Thoracic aorta (tissue), 2 donors: ENCODE results near the gene MGLL. TPM values are rescaled to one million over a fixed set of nuclear protein-coding genes. Genes with fewer than 3 reads are reported as not detected.

Experiments used
- ATAC-seq: fragments of 150-250 bp; one replicate; pipeline ENCODE4 v1.8.0; 2017; ENCODE audit warnings: low read depth; ENCODE audit not compliant: insufficient number of reproducible peaks, low FRiP score
- DNase-seq: peaks from one replicate; pipeline ENCODE4 v3.0.0-alpha.2; 2020; ENCODE audit warnings: low spot score
- H3K27ac ChIP-seq, 2 donors: fragments of 200-600 bp; sonication (generic); 1 replicate in 1 of 2; 2 replicates in 1 of 2; pipeline ENCODE4 v1.5.1; 2016; ENCODE audit warnings: mild to moderate bottlenecking in 2 of 2, moderate library complexity in 2 of 2
- H3K27me3 ChIP-seq: fragments of 200-600 bp; sonication (generic); replicated peaks from 2 replicates; pipeline ENCODE4 v1.6.0; 2016; ENCODE audit warnings: mild to moderate bottlenecking; ENCODE audit not compliant: insufficient read depth
- H3K36me3 ChIP-seq: fragments of 200-600 bp; sonication (generic); one replicate; pipeline ENCODE4 v1.5.1; 2016
- H3K4me1 ChIP-seq, 2 donors: fragments of 200-600 bp; sonication (generic); 1 replicate in 1 of 2; 2 replicates in 1 of 2; pipeline versions ENCODE4 v1.5.1 to v1.6.0; 2016; ENCODE audit warnings: low read depth in 2 of 2, mild to moderate bottlenecking in 1 of 2; ENCODE audit not compliant: control insufficient read depth in 1 of 2
- H3K4me3 ChIP-seq: fragments of 200-600 bp; sonication (generic); 2 replicates; pipeline ENCODE4 v1.5.1; 2016; ENCODE audit warnings: mild to moderate bottlenecking
- H3K9me3 ChIP-seq: fragments of 200-600 bp; sonication (generic); 2 replicates; pipeline ENCODE4 v1.5.1; 2016
- total RNA-seq, 2 donors: library from RNA; depleted of rRNA; stranded (reverse); fragments of >200 nt; gene quantifications; one replicate each; pipeline versions ENCODE4 v1.1.0 to v1.2.3, GENCODE V29; 2016
- TF ChIP-seq, protein P1 (sequence below): fragments of 200-600 bp; sonication (generic); IDR thresholded peaks from one replicate; pipeline ENCODE4 v1.5.1; 2019; ENCODE audit warnings: antibody characterized with exemption

MGLL gene
- 10 to 100 TPM; 57.6 to 71.8 TPM for total RNA-seq

DNA sequence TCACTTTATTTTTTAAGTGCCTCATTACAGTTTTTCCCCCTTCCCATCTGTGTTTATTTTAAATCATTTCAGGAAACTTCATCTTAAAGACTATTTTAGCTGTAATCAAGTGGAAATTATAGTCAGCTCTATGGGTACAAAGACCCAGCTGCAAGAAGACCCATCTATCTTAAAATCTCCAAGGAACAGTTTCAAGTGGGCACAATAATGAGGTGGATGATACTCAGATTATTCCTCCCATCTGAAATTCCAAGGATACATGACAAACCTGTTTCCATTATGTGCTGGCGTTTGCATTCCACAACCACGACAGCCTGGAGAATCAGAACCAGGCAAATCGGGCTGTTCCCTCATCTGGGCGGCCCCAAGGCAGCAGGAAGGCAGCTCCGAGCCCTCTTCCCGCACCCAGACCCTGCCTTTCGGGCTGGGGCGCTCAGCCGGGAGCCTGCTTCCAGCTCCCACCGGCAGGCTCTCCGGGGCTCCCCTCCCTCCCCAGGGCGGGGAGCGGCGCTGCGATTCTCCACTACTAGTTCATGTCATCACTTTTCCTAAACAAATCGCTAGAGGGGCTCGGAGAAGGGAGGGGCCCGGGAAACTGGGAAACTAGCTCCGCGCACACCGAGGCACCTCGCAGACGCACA lies at the start of gene MGLL:
MGLL (minus strand) TSS at position 475 of the 641 bp plus-strand sequence; CDS start at position 278, 197 bp downstream.
- no peak for DNase-seq
- H3K27ac ChIP-seq: peak within 1 kb of the TSS; percentile 77
- peak within 1 kb of the TSS; percentile 97 for H3K4me3 ChIP-seq
- peaks cover 9 to 47% of the 10 kb centered on the region in 2 donors for H3K4me1 ChIP-seq
- TF ChIP-seq, protein P1, sequence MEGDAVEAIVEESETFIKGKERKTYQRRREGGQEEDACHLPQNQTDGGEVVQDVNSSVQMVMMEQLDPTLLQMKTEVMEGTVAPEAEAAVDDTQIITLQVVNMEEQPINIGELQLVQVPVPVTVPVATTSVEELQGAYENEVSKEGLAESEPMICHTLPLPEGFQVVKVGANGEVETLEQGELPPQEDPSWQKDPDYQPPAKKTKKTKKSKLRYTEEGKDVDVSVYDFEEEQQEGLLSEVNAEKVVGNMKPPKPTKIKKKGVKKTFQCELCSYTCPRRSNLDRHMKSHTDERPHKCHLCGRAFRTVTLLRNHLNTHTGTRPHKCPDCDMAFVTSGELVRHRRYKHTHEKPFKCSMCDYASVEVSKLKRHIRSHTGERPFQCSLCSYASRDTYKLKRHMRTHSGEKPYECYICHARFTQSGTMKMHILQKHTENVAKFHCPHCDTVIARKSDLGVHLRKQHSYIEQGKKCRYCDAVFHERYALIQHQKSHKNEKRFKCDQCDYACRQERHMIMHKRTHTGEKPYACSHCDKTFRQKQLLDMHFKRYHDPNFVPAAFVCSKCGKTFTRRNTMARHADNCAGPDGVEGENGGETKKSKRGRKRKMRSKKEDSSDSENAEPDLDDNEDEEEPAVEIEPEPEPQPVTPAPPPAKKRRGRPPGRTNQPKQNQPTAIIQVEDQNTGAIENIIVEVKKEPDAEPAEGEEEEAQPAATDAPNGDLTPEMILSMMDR: no peak
- H3K36me3 ChIP-seq: no peaks in the 10 kb centered on the region
- H3K9me3 ChIP-seq: no peaks in the 10 kb centered on the region
- ATAC-seq: peak; percentile 35
- no peaks in the 10 kb centered on the region for H3K27me3 ChIP-seq

DNA sequence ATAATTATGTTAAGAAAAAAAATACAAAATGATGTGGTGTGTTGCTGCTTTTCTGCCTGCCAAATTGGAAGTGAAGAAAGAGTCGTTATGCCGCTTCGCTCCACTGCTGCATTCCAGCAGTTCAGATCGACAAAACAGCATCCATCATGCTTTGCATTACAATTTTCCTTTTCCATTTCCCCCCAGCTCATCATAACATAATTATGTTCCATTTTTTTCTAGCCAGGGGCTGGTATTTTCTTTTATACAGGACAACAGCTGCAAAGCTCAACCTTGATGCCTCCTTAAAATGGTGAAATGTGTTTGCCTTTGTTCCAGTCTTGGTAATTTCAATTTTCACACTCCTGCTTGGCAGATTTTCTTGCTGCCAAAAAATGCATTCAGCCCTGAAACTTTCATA lies 47.8 kb upstream of the MGLL start:
- H3K27me3 ChIP-seq: no peaks in the 10 kb centered on the region
- TF ChIP-seq, protein P1: no peak
- H3K4me3 ChIP-seq: no peak overlapping the region
- H3K27ac ChIP-seq: no peak overlapping the region
- no peaks in the 10 kb centered on the region for H3K4me1 ChIP-seq
- no peaks in the 10 kb centered on the region for H3K9me3 ChIP-seq
- no peaks in the 10 kb centered on the region for H3K36me3 ChIP-seq
- DNase-seq: no peak
- ATAC-seq: no peak

DNA sequence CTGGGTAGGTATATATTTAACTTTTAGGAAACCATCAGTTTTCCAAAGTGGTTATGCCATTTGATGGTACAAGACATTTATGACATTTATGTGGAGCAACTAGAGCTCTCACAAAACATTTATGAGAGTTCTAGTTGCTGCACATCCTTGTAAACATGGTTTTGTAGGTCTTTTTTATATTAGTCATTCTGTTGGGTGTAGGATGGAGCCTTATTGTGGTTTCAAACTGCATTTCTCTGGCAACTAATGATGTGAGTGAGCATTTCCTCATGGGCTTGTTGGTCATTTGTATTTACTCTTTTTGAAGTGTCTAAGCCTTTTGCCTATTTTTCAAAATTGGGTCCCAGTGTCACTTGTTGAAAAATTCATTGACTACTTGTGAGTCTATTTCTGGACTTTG lies 45.7 kb upstream of the MGLL start:
- Histone ChIP-seq H3K4me1 (no peaks in the 10 kb centered on the region), H3K36me3 (no peaks in the 10 kb centered on the region), H3K4me3 (no peak overlapping the region), H3K27me3 (no peaks in the 10 kb centered on the region), H3K9me3 (no peaks in the 10 kb centered on the region), H3K27ac (no peak overlapping the region)
- TF ChIP-seq, protein P1: no peak
- ATAC-seq (no peak), DNase-seq (no peak)

DNA sequence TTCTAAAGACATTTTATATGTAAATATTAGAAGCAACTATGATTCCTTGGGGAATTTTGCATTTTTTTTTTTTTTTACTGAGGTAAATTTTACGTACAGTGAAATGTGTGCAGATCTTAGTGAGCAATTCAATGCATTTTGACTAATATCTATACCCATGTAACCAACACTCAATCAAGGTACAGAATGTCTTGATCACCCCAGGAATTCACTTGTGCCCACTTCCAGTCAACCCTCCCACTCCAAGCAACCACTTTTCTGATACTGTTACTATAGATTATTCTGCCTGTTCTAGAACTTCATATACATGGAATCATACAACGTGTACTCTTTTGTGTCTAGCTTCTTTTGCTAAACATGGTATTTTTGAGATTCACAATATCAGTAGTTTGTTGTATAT lies 45.1 kb upstream of the MGLL start:
- no peak for DNase-seq
- TF ChIP-seq, protein P1: no peak

DNA sequence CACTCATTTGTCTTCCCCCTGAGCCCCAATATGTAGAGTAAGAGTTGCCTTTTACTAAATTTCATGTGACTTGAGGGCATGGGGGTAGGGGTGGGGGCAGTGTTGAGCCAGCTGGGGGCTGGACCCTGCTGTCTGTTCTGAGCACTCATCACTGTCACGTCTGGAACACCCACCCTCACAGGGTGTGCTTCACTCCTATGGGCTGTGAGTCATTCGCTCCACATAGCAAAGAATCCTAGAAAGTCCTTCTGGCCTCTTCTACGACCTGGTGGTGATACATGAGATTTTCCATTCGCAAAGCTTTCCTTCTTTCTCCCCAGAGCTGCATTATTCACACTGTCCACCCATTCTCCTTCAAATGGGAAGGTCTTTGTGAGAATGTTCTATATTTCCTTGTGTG lies 43.6 kb upstream of the MGLL start:
- no peak for ATAC-seq
- no peak overlapping the region for H3K4me3 ChIP-seq

More for the DNA sequence above, 45.1 kb upstream of the MGLL start:
- Histone ChIP-seq H3K27ac (no peak overlapping the region), H3K36me3 (no peaks in the 10 kb centered on the region), H3K27me3 (no peaks in the 10 kb centered on the region), H3K4me1 (no peaks in the 10 kb centered on the region), H3K4me3 (no peak overlapping the region), H3K9me3 (no peaks in the 10 kb centered on the region)
- no peak for ATAC-seq

More for the DNA sequence above, 43.6 kb upstream of the MGLL start:
- TF ChIP-seq, protein P1: no peak
- Histone ChIP-seq H3K27me3 (no peaks in the 10 kb centered on the region), H3K4me1 (no peaks in the 10 kb centered on the region), H3K27ac (no peak overlapping the region), H3K36me3 (no peaks in the 10 kb centered on the region), H3K9me3 (no peaks in the 10 kb centered on the region)
- DNase-seq: no peak
